Bronchial epithelial cell (primary cell): ENCODE data around the gene MANBA. TPM values are rescaled to one million over a fixed set of nuclear protein-coding genes. Genes with fewer than 3 reads are reported as not detected.

Source experiments
- DNase-seq: peaks from one replicate; pipeline ENCODE4 v3.0.0-alpha.2; 2010; ENCODE audit warnings: low read depth
- FAIRE-seq: peaks from 2 replicates; lab custom pipeline; 2011; peaks lifted over from hg19 to GRCh38; lab: Jason Lieb, UNC
- H3K27me3 ChIP-seq: 2 replicates; pipeline ENCODE4 v1.5.1; 2011; ENCODE audit warnings: low read length; ENCODE audit not compliant: control insufficient read depth, insufficient read depth
- H3K36me3 ChIP-seq: 2 replicates; pipeline ENCODE4 v1.5.1; 2011; ENCODE audit warnings: low read length; ENCODE audit not compliant: control insufficient read depth, insufficient read depth
- H3K4me3 ChIP-seq: 2 replicates; pipeline ENCODE4 v1.5.1; 2011; ENCODE audit warnings: mild to moderate bottlenecking, low read depth, low read length, control low read depth
- CTCF ChIP-seq: IDR thresholded peaks from 2 replicates; pipeline ENCODE4 v1.5.1; 2011; ENCODE audit warnings: mild to moderate bottlenecking, moderate library complexity, low read length, control low read depth, inconsistent platforms; ENCODE audit not compliant: insufficient read depth, severe bottlenecking
- total RNA-seq: library from RNA; depleted of rRNA; stranded (reverse); fragments of >200 nt; gene quantifications from 2 replicates; pipeline ENCODE4 v1.2.1, GENCODE V29; 2014

The MANBA gene
- total RNA-seq, 1 donor from 2014 or later = 60.3 TPM

- H3K27me3 ChIP-seq = no peaks in the 10 kb centered on the region
- no peak overlapping the region for H3K4me3 ChIP-seq
- DNase-seq (no peak), FAIRE-seq (no peak)
- H3K36me3 ChIP-seq = no peaks in the 10 kb centered on the region
- TF ChIP-seq CTCF = no peak
These were observed 18.4 kb upstream of the MANBA start for GRCh38 chr4:102779204-102779603.

GRCh38 chr4:102778720-102779119 is 18.0 kb upstream of the MANBA start:
- TF ChIP-seq CTCF = no peak

GRCh38 chr4:102775805-102776204 is 15.0 kb upstream of the MANBA start:
- FAIRE-seq (no peak), DNase-seq (no peak)
- no peak for TF ChIP-seq CTCF
- H3K27me3 ChIP-seq = no peaks in the 10 kb centered on the region
- H3K4me3 ChIP-seq = no peak overlapping the region
- H3K36me3 ChIP-seq = no peaks in the 10 kb centered on the region

More at GRCh38 chr4:102778720-102779119, 18.0 kb upstream of the MANBA start:
- Histone ChIP-seq H3K27me3 (no peaks in the 10 kb centered on the region), H3K36me3 (no peaks in the 10 kb centered on the region), H3K4me3 (no peak overlapping the region)
- DNase-seq = peak; percentile 51
- FAIRE-seq = no peak

- DNase-seq (no peak), FAIRE-seq (no peak)
- no peak overlapping the region for H3K4me3 ChIP-seq
- H3K27me3 ChIP-seq = no peaks in the 10 kb centered on the region
- no peak for TF ChIP-seq CTCF
- no peaks in the 10 kb centered on the region for H3K36me3 ChIP-seq
These were observed 13.5 kb upstream of the MANBA start for GRCh38 chr4:102774254-102774653.

- no peak for TF ChIP-seq CTCF
- DNase-seq (no peak), FAIRE-seq (no peak)
- no peaks in the 10 kb centered on the region for H3K36me3 ChIP-seq
- no peak overlapping the region for H3K4me3 ChIP-seq
- no peaks in the 10 kb centered on the region for H3K27me3 ChIP-seq
These were observed 12.1 kb upstream of the MANBA start for GRCh38 chr4:102772738-102773340.

GRCh38 chr4:102764901-102765300 is 4.1 kb upstream of the MANBA start:
- Histone ChIP-seq H3K27me3 (no peaks in the 10 kb centered on the region), H3K36me3 (no peaks in the 10 kb centered on the region), H3K4me3 (no peak overlapping the region)
- no peak for TF ChIP-seq CTCF
- DNase-seq (no peak), FAIRE-seq (no peak)
